ENCODE measurements around the gene SLC12A8.

DNA sequence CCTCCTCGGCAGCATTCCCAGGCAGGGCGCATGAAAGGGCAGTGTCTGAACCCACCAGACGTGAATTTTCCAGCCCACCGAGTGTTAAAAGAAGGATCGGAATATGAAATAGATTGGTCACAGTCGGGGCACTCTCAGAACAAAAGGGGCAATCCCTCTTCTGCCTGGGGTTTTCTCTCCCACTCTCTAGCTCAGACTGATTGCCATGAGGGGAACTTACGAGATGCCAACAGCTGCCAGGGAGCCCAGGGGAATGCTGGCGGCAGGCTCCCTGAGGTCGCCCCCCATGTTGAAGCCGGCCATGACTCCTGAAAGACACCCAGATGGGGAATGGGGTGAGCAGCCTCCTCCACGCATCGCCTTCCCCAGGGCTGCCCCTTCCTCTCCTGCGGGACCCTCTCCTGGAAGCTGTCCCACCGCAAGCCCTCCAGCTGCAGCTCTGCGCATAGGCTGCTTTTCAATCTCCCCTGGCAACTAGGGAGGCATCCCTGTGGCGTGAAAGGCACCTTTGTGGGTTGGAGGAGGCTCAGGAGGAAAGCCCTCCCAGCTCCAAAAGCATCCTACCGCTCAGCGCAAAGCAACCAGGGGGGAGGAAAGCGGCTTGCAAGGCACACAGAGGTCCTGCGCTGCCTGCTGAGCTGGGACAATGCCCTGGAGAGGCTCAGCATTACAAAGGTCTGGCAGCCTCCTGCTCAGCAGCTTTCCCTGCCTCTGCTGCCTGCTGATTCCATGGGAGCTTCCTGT is 92.0 kb downstream of the SLC12A8 start:
- TF ChIP-seq POLR2A (IDR thresholded peaks at IDR 0.05): no peak
- TF ChIP-seq, protein P1, sequence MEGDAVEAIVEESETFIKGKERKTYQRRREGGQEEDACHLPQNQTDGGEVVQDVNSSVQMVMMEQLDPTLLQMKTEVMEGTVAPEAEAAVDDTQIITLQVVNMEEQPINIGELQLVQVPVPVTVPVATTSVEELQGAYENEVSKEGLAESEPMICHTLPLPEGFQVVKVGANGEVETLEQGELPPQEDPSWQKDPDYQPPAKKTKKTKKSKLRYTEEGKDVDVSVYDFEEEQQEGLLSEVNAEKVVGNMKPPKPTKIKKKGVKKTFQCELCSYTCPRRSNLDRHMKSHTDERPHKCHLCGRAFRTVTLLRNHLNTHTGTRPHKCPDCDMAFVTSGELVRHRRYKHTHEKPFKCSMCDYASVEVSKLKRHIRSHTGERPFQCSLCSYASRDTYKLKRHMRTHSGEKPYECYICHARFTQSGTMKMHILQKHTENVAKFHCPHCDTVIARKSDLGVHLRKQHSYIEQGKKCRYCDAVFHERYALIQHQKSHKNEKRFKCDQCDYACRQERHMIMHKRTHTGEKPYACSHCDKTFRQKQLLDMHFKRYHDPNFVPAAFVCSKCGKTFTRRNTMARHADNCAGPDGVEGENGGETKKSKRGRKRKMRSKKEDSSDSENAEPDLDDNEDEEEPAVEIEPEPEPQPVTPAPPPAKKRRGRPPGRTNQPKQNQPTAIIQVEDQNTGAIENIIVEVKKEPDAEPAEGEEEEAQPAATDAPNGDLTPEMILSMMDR (IDR thresholded peaks at IDR 0.05): no peak
